B cell (primary cell): ENCODE results near the gene DYNLT2. TPM values are rescaled to one million over a fixed set of nuclear protein-coding genes. Genes with fewer than 3 reads are reported as not detected.

Experiments
- ATAC-seq: fragments of 200-7000 bp; cut with Tn5 transposase; one replicate; pipeline ENCODE4 v1.10.0; 2021; ENCODE audit warnings: low read depth, mild to moderate bottlenecking, moderate number of reproducible peaks, moderate library complexity
- CTCF ChIA-PET: fragments of 350-600 bp; sonication (Branson Sonifier 250); formaldehyde crosslinking; loops from one replicate; lab custom pipeline; 2021; ENCODE audit warnings: antibody characterized with exemption, inconsistent platforms; lab: Charles Lee
- POLR2A ChIA-PET: fragments of 350-600 bp; sonication (Branson Sonifier 250); formaldehyde crosslinking; loops from one replicate; lab custom pipeline; 2021; ENCODE audit warnings: antibody characterized with exemption; lab: Charles Lee
- DNase-seq: peaks from one replicate; pipeline ENCODE4 v3.0.0; 2013
- H2AFZ ChIP-seq: 2 replicates; pipeline ENCODE4 v1.6.1; 2012; ENCODE audit warnings: mild to moderate bottlenecking, low read depth, low read length; ENCODE audit not compliant: insufficient read depth, poor library complexity, severe bottlenecking
- H3K27ac ChIP-seq, 2 donors: 1 replicate in 1 of 2; 2 replicates in 1 of 2; pipeline ENCODE4 v1.5.1; 2012 to 2013; ENCODE audit warnings: low read length in 2 of 2, mild to moderate bottlenecking in 2 of 2, moderate library complexity in 1 of 2
- H3K27me3 ChIP-seq, 4 experiments: fragments of 200-600 bp in 1 of 4; sonication (generic) in 1 of 4; replicated peaks in 1 of 4; 1 replicate in 2 of 4; 2 replicates in 2 of 4; pipeline versions ENCODE4 v1.6.1 to v1.7.0; 2013 to 2016; ENCODE audit warnings: low read length in 3 of 4, mild to moderate bottlenecking in 2 of 4, mixed read lengths in 1 of 4, moderate library complexity in 1 of 4; ENCODE audit not compliant: insufficient read depth in 4 of 4, control insufficient read depth in 3 of 4; ENCODE audit errors: control extremely low read depth in 1 of 4
- H3K36me3 ChIP-seq, 2 experiments: replicated peaks in 1 of 2; 1 replicate in 1 of 2; 2 replicates in 1 of 2; pipeline versions ENCODE4 v1.6.1 to v1.7.1; 2013; ENCODE audit warnings: low read length in 1 of 2; ENCODE audit not compliant: insufficient read depth in 2 of 2, control insufficient read depth in 1 of 2; ENCODE audit errors: control extremely low read depth in 1 of 2, extremely low read depth in 1 of 2
- H3K4me1 ChIP-seq, 2 donors: fragments of 200-600 bp in 1 of 2; sonication (generic) in 1 of 2; 1 replicate in 1 of 2; 2 replicates in 1 of 2; pipeline versions ENCODE4 v1.5.1 to v1.6.1; 2013 to 2017; ENCODE audit warnings: low read length in 2 of 2; ENCODE audit not compliant: control insufficient read depth in 2 of 2, insufficient read depth in 2 of 2
- H3K4me2 ChIP-seq: replicated peaks from 2 replicates; pipeline ENCODE3; 2012; ENCODE audit warnings: mild to moderate bottlenecking, low read depth, low read length; ENCODE audit not compliant: poor library complexity, severe bottlenecking
- H3K4me3 ChIP-seq, 5 experiments: fragments of 200-600 bp in 1 of 5; sonication (generic) in 1 of 5; 1 replicate in 3 of 5; 2 replicates in 2 of 5; pipeline versions ENCODE4 v1.5.1 to v1.7.0; 2011 to 2016; ENCODE audit warnings: low read length in 4 of 5, mild to moderate bottlenecking in 4 of 5, low read depth in 2 of 5, control low read depth in 1 of 5, moderate library complexity in 1 of 5; ENCODE audit not compliant: insufficient read depth in 1 of 5; ENCODE audit errors: control extremely low read depth in 1 of 5, extremely low read depth in 1 of 5
- H3K79me2 ChIP-seq: fragments of 200-600 bp; sonication (generic); one replicate; pipeline ENCODE4 v1.6.0; 2016; ENCODE audit warnings: low read length; ENCODE audit not compliant: control insufficient read depth, insufficient read depth
- H3K9ac ChIP-seq: fragments of 200-600 bp; sonication (generic); 2 replicates; pipeline ENCODE4 v1.6.1; 2017; ENCODE audit warnings: mild to moderate bottlenecking, low read length, moderate library complexity
- H3K9me3 ChIP-seq, 3 donors: one replicate each; pipeline versions ENCODE4 v1.6.1 to v1.7.1; 2013; ENCODE audit warnings: low read length in 2 of 3; ENCODE audit not compliant: control insufficient read depth in 2 of 3, insufficient read depth in 1 of 3; ENCODE audit errors: control extremely low read depth in 1 of 3
- H4K20me1 ChIP-seq: 2 replicates; pipeline ENCODE4 v1.6.0; 2012; ENCODE audit warnings: mild to moderate bottlenecking, low read length; ENCODE audit not compliant: insufficient read depth, control insufficient read depth, poor library complexity, severe bottlenecking
- H3K27ac Mint-ChIP-seq: one replicate; pipeline ENCODE4 v1.8.0; 2021; ENCODE audit warnings: mixed read lengths
- H3K27me3 Mint-ChIP-seq: one replicate; pipeline ENCODE4 v1.8.0; 2021; ENCODE audit warnings: mixed read lengths
- H3K4me1 Mint-ChIP-seq: one replicate; pipeline ENCODE4 v1.8.0; 2021; ENCODE audit warnings: mixed read lengths
- H3K4me3 Mint-ChIP-seq: one replicate; pipeline ENCODE4 v1.8.0; 2021; ENCODE audit warnings: mixed read lengths
- H3K9me3 Mint-ChIP-seq: one replicate; pipeline ENCODE4 v1.8.0; 2022; ENCODE audit warnings: mixed read lengths; ENCODE audit not compliant: insufficient read depth
- CTCF ChIP-seq: fragments of 200-600 bp; IDR thresholded peaks from one replicate; pipeline ENCODE4 v1.8.0; 2022; ENCODE audit warnings: antibody characterized with exemption, mild to moderate bottlenecking
- EZH2 ChIP-seq: IDR thresholded peaks from 2 replicates; pipeline ENCODE4 v1.6.1; 2012; ENCODE audit warnings: borderline replicate concordance, low read depth, mild to moderate bottlenecking, moderate library complexity, low read length; ENCODE audit not compliant: insufficient read depth, poor library complexity, severe bottlenecking
- WGBS: methylation state at CpG from one replicate; pipeline ENCODE4 v1.1.5; 2013; ENCODE audit warnings: missing lambda C conversion rate; ENCODE audit not compliant: insufficient coverage; 5-methylcytosine and 5-hydroxymethylcytosine counted together
- intact Hi-C: fragments of 100-400 bp; cut with micrococcal nuclease; formaldehyde crosslinking; loops from one replicate; pipeline ENCODE4 v1.10.0; 2022
- polyA plus RNA-seq: library from polyadenylated mRNA; depleted of rRNA; stranded (reverse); fragments of >200 nt; gene quantifications from 2 replicates; pipeline ENCODE4 v1.2.3, GENCODE V29; 2012
- total RNA-seq, 2 donors: library from RNA; stranded (reverse); fragments of 120-200 nt in 1 of 2; gene quantifications; 1 replicate in 1 of 2; 2 replicates in 1 of 2; pipeline versions ENCODE4 v1.2.3 to v1.2.4, GENCODE V29; 2013 to 2022

DYNLT2 gene
- total and polyA plus RNA-seq, 2 donors (not counting 1 experiment from before 2014, with no cell fraction given) = 2.4 to 7.2 TPM

GRCh38 chr6:169789146-169789943 is 38.0 kb upstream of the DYNLT2 start:
- Histone ChIP-seq H3K4me3 (peak overlapping the region; percentile 32 to 73 (median 51)), H2AFZ (peak overlapping the region; percentile 91), H3K4me1 (peaks cover 9 to 16% of the 10 kb centered on the region in 2 donors), H3K36me3 (no peaks in the 10 kb centered on the region), H3K79me2 (no peaks in the 10 kb centered on the region), H3K9me3 (no peaks in the 10 kb centered on the region), H4K20me1 (no peaks in the 10 kb centered on the region), H3K9ac (peak overlapping the region; percentile 68), H3K27me3 (peaks cover 0 to 39% (median 8%) of the 10 kb centered on the region in 4 experiments), H3K4me2 (peak overlapping the region; percentile 88), H3K27ac (no peak overlapping the region)
- TF ChIP-seq EZH2 (no peak), CTCF (no peak)
- ATAC-seq (no peak), DNase-seq (peak; percentile 12)
- peaks cover 14% of the 10 kb centered on the region for H3K4me1 Mint-ChIP-seq
- WGBS = 85% methylated on average over 20 of the region's 24 CpGs
- H3K9me3 Mint-ChIP-seq = no peaks in the 10 kb centered on the region
- ChIA-PET POLR2A (no interaction called here), CTCF (interaction anchor here (0.6 to 3.6 kb wide), 22 partner anchors 9 to 833 kb away, joined by 3 to 59 read pairs (median 4); partner anchors contain the start of genes DYNLT2 and ERMARD)
- H3K4me3 Mint-ChIP-seq = peak overlapping the region; percentile 92
- intact Hi-C loops = no loop called here
- H3K27me3 Mint-ChIP-seq = peaks cover 41% of the 10 kb centered on the region
- no peak overlapping the region for H3K27ac Mint-ChIP-seq

GRCh38 chr6:169788809-169789145 is 37.4 kb upstream of the DYNLT2 start:
- no peaks in the 10 kb centered on the region for H3K9me3 Mint-ChIP-seq
- H3K4me2 ChIP-seq = no peak overlapping the region
- H4K20me1 ChIP-seq = no peaks in the 10 kb centered on the region
- H3K27me3 Mint-ChIP-seq = peaks cover 36% of the 10 kb centered on the region
- H3K4me1 ChIP-seq = peaks cover 9 to 16% of the 10 kb centered on the region in 2 donors
- TF ChIP-seq EZH2 (no peak), CTCF (no peak)
- H3K36me3 ChIP-seq = no peaks in the 10 kb centered on the region
- no peaks in the 10 kb centered on the region for H3K9me3 ChIP-seq
- peaks cover 0 to 39% (median 8%) of the 10 kb centered on the region in 4 experiments for H3K27me3 ChIP-seq
- no peak overlapping the region for H3K4me3 ChIP-seq
- intact Hi-C loops = no loop called here
- ATAC-seq = no peak
- H3K4me1 Mint-ChIP-seq = peaks cover 14% of the 10 kb centered on the region
- no peak overlapping the region for H3K27ac ChIP-seq
- peak overlapping the region; percentile 62 for H3K4me3 Mint-ChIP-seq
- H3K79me2 ChIP-seq = no peaks in the 10 kb centered on the region
- ChIA-PET POLR2A (no interaction called here), CTCF (interaction anchor here (1.2 to 3.6 kb wide), 4 partner anchors 25 to 741 kb away, joined by 3 to 59 read pairs (median 24); no protein-coding TSS in a partner anchor)
- no peak overlapping the region for H2AFZ ChIP-seq
- DNase-seq = no peak
- H3K9ac ChIP-seq = no peak overlapping the region
- no peak overlapping the region for H3K27ac Mint-ChIP-seq
- WGBS = 89% methylated on average over 4 of the region's 4 CpGs
